T-helper 2 cell (primary cell): Measurements from ENCODE around the gene KMT2A.
"Not testable (repeated sequence)": the region's sequence is repeated elsewhere in the genome, so short reads cannot be mapped to it uniquely, and the experiment has no call there.

Experiments
- DNase-seq, 5 experiments: peaks; one replicate each; pipeline versions ENCODE4 v3.0.0 to v3.0.0-alpha.2; 2012 to 2022
- total RNA-seq, 2 donors: gene quantifications; one replicate each; lab custom pipeline; 2026; lab: John Stamatoyannopoulos, UW

Gene KMT2A
- 161 to 241 reads per million in 2 donors for total RNA-seq

GRCh38 chr11:118435893-118436624, at the start of gene KMT2A:
Gene KMT2A, plus strand, starts transcription at chr11:118436492. Its CDS starts 21 bp downstream, at chr11:118436513.
- peak; percentile 89 to 97 (median 91) for DNase-seq

- DNase-seq: peak in 2 of 5 experiments; percentile 33 to 87
These were observed 40.2 kb upstream of the KMT2A start for GRCh38 chr11:118396097-118396501.

- no peak for DNase-seq
These were observed 38.8 kb upstream of the KMT2A start for GRCh38 chr11:118397448-118397847.

- DNase-seq: peak in 3 of 5 experiments; percentile 58 to 94 (median 68)
These were observed 37.3 kb upstream of the KMT2A start for GRCh38 chr11:118398791-118399559.

- DNase-seq: peak; percentile 81 to 94 (median 88)
These were observed 35.0 kb upstream of the KMT2A start, which contains the start of gene ATP5MG for GRCh38 chr11:118401151-118401879. Gene ATP5MG, plus strand, starts transcription at chr11:118401606. Its CDS starts 60 bp downstream, at chr11:118401666.

GRCh38 chr11:118401880-118402590, 34.3 kb upstream of the KMT2A start:
- DNase-seq: no peak

- DNase-seq: not testable (repeated sequence)
These were observed 33.7 kb upstream of the KMT2A start for GRCh38 chr11:118402594-118402993.

GRCh38 chr11:118406599-118407166, 29.6 kb upstream of the KMT2A start:
- DNase-seq: no peak

- DNase-seq: no peak
These were observed 26.1 kb upstream of the KMT2A start for GRCh38 chr11:118410055-118410745.

GRCh38 chr11:118411530-118411929, 24.8 kb upstream of the KMT2A start:
- no peak for DNase-seq

GRCh38 chr11:118412921-118413320, 23.4 kb upstream of the KMT2A start:
- no peak for DNase-seq

GRCh38 chr11:118415062-118415738, 21.1 kb upstream of the KMT2A start:
- peak in 1 of 5 experiments; percentile 43 for DNase-seq

- DNase-seq: peak in 1 of 5 experiments; percentile 96
These were observed 20.6 kb upstream of the KMT2A start for GRCh38 chr11:118415739-118416068.

- DNase-seq: not testable (repeated sequence)
These were observed 19.4 kb upstream of the KMT2A start for GRCh38 chr11:118416900-118417299.

GRCh38 chr11:118417801-118418200, 18.5 kb upstream of the KMT2A start:
- DNase-seq: no peak

GRCh38 chr11:118418766-118419165, 17.5 kb upstream of the KMT2A start:
- DNase-seq: no peak

GRCh38 chr11:118427707-118428106, 8.6 kb upstream of the KMT2A start:
- DNase-seq: no peak

GRCh38 chr11:118430956-118431355, 5.3 kb upstream of the KMT2A start:
- no peak for DNase-seq

GRCh38 chr11:118434123-118434552, 2.2 kb upstream of the KMT2A start:
- peak in 2 of 5 experiments; percentile 41 to 90 for DNase-seq

GRCh38 chr11:118434553-118435289, 1.6 kb upstream of the KMT2A start:
- DNase-seq: peak in 4 of 5 experiments; percentile 7 to 49 (median 10)
